HFFc6 (cell line): ENCODE data around the gene POU5F1. TPM values are rescaled to one million over a fixed set of nuclear protein-coding genes. Genes with fewer than 3 reads are reported as not detected.
A peak's percentile ranks its signal among the peaks of the same experiment; 100 is the strongest.
"Not testable (repeated sequence)": the region's sequence is repeated elsewhere in the genome, so short reads cannot be mapped to it uniquely, and the experiment has no call there.

Experiments
- DNase-seq: peaks from one replicate; pipeline ENCODE4 v3.0.0-alpha.2; 2018
- H3K27ac Mint-ChIP-seq: 2 replicates; pipeline ENCODE4 v1.8.0; 2020; ENCODE audit warnings: mild to moderate bottlenecking, mixed read lengths
- H3K27me3 Mint-ChIP-seq: 2 replicates; pipeline ENCODE4 v1.8.0; 2021; ENCODE audit warnings: mild to moderate bottlenecking, moderate library complexity, mixed read lengths; ENCODE audit not compliant: insufficient read depth
- H3K36me3 Mint-ChIP-seq: 2 replicates; pipeline ENCODE4 v1.8.0; 2021; ENCODE audit warnings: low read depth, mixed read lengths
- H3K4me1 Mint-ChIP-seq: 2 replicates; pipeline ENCODE4 v1.8.0; 2020; ENCODE audit warnings: low read depth, mixed read lengths
- H3K4me3 Mint-ChIP-seq: 2 replicates; pipeline ENCODE4 v1.8.0; 2020; ENCODE audit warnings: mild to moderate bottlenecking, moderate library complexity, mixed read lengths
- H3K9me3 Mint-ChIP-seq: 2 replicates; pipeline ENCODE4 v1.8.0; 2020; ENCODE audit warnings: mild to moderate bottlenecking, mixed read lengths
- total RNA-seq, 6 experiments: library from RNA; stranded (reverse); fragmentation: NEBNext Ultra II Directional; extraction: Animal tissue kit (Norgen Biotek cat#: 25700); gene quantifications; 2 replicates in 1 of 6; 3 replicates in 5 of 6; pipeline ENCODE4 v1.2.3, GENCODE V29; 2021
- TF ChIP-seq, protein P1 (sequence below): fragments of 200-600 bp; sonication (generic); IDR thresholded peaks from 2 replicates; pipeline ENCODE4 v1.5.0; 2021; ENCODE audit warnings: antibody characterized with exemption, mild to moderate bottlenecking

POU5F1 gene
- total RNA-seq, 6 experiments from 2014 or later: 0.17 to 0.63 (median 0.33) TPM

DNA sequence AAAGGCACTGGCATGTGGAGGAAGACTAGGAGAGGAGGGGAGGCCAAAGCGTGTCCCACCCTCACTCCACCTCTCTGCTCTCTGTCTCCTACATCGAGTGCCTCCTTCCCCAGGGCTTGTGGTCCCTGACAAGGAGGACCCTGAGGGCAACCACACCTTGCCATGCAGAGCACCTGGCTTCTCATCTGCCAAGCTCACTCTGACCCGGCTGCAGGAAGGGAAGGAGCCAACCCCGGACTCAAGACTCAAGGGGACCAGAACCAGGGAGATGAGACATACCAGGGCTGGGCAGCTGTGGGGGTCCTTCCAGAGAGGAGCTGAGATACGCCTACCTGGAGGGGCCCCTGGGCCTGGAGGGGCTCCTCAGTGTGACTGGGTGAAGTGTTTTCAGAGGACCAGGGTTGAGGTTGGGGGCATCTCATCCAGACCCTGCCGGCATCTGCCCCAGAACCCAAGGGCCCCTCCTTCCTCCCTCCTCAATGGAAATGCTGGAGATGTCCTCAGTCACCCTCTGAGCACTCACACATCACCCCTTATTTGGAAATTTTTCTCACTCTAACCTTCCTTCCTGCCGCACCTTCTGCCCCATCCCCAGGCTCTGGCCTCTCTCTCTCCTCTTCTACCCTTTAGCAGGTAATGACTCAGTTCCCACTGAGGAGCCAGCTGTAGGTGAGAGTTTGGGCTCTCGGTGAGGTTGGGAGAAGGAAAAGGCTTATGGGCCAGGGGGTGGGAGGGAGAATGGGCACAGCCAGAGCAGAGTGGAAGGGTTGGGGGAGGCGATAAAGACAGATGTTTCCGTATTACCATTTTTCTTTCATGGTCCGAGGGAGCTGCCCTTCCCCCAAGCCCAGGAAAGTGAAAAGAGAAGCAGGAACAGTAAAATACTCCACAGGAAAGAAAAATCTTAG is 32.0 kb upstream of the POU5F1 start:
- H3K27me3 Mint-ChIP-seq: no peaks in the 10 kb centered on the region
- peak overlapping the region; percentile 33; the same call in 1 of the 2 replicates for H3K4me3 Mint-ChIP-seq
- no peaks in the 10 kb centered on the region; the same call in 1 of the 2 replicates for H3K9me3 Mint-ChIP-seq
- TF ChIP-seq, protein P1, sequence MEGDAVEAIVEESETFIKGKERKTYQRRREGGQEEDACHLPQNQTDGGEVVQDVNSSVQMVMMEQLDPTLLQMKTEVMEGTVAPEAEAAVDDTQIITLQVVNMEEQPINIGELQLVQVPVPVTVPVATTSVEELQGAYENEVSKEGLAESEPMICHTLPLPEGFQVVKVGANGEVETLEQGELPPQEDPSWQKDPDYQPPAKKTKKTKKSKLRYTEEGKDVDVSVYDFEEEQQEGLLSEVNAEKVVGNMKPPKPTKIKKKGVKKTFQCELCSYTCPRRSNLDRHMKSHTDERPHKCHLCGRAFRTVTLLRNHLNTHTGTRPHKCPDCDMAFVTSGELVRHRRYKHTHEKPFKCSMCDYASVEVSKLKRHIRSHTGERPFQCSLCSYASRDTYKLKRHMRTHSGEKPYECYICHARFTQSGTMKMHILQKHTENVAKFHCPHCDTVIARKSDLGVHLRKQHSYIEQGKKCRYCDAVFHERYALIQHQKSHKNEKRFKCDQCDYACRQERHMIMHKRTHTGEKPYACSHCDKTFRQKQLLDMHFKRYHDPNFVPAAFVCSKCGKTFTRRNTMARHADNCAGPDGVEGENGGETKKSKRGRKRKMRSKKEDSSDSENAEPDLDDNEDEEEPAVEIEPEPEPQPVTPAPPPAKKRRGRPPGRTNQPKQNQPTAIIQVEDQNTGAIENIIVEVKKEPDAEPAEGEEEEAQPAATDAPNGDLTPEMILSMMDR: no peak
- H3K36me3 Mint-ChIP-seq: peaks cover 18% of the 10 kb centered on the region
- no peak for DNase-seq
- peaks cover 31% of the 10 kb centered on the region for H3K4me1 Mint-ChIP-seq
- peak overlapping the region; percentile 88 for H3K27ac Mint-ChIP-seq

DNA sequence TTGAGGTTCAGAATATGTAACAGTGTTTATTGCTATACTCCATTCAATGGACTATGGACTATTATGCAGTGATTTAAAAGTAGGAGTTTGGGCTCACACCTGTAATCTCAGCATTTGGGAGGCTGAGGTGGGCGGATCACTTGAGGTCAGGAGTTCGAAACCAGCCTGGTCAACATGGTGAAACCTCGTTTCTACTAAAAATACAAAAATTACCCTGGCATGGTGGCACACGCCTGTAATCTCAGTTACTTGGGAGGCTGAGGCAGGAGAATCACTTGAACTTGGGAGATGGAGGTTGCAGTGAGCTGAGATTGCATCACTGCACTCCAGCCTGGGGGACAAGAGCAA is 28.6 kb upstream of the POU5F1 start:
- Mint-ChIP-seq H3K4me1 (peaks cover 33% of the 10 kb centered on the region), H3K36me3 (peaks cover 23% of the 10 kb centered on the region), H3K4me3 (peak overlapping the region; percentile 94)
- H3K27ac Mint-ChIP-seq, H3K9me3 Mint-ChIP-seq, DNase-seq, H3K27me3 Mint-ChIP-seq: not testable (repeated sequence)

DNA sequence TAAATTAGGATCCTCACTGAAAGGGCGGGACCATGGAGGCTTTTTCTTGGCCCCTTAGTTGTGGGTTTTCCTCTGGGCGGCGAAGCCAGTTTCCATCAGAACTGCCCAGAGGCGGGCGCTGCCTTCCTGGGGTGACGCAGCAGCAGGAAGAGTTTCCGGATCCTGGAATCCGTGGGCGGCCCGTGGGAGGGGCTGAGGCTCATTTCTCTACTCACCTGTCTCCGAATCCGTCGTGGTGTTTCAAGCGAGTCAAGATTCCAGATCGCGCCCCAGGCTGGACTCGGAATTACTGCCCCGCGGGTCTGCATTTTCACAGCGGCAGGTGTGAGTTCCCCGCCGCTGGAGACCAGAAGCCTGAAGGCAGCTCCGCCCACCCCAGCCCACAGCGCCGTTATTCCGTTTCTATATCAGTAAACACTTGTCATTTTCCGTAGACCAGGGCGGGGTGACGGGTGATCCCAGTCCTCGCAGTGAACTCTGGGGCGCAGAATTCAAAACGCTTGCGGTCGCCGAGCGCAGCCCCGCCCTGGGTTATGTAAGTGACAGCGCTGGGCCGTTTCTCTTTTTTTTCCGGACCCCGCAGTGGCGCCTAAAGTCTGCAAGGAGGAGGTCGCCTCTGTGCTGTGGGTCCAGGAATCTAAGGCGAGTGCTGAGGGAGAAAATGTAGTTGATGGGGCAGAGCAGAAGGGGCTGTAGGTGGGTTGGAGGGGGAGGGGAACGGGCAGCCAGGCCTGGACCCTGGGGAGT is 27.2 kb upstream of the POU5F1 start:
- Mint-ChIP-seq H3K36me3 (peaks cover 23% of the 10 kb centered on the region), H3K27ac (peak overlapping the region; percentile 96), H3K4me3 (peak overlapping the region; percentile 94), H3K27me3 (no peaks in the 10 kb centered on the region; the same call in 1 of the 2 replicates), H3K4me1 (peaks cover 19% of the 10 kb centered on the region), H3K9me3 (no peaks in the 10 kb centered on the region; the same call in 1 of the 2 replicates)
- TF ChIP-seq, protein P1: no peak
- peak; percentile 71 for DNase-seq

DNA sequence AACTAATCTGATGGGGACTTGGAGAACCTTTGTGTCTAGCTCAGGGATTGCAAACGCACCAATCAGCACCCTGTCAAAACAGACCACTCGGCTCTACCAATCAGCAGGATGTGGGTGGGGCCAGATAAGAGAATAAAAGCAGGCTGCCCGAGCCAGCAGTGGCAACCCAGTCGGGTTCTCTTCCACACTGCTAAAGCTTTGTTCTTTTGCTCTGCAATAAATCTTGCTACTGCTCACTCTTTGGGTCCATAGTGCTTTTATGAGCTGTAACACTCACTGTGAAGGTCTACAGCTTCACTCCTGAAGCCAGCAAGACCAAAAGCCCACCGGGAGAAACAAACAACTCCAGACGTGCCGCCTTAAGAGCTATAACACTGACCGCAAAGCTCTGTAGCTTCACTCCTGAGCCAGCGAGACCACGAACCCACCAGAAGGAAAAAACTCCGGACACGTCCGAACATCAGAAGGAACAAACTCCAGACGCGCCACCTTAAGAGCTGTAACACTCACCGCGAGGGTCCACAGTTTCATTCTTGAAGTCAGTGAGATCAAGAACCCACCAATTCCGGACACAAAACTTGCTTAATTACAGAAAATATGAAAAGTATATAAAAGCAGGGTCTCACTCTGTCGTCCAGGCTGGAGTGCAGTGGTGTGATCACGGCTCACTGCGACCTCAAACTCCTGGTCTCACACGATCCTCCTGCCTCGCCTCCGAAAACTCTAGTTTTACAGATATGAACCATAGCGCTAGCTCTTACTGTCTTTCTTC is 26.0 kb upstream of the POU5F1 start:
- H3K27me3 Mint-ChIP-seq, H3K9me3 Mint-ChIP-seq, DNase-seq: not testable (repeated sequence)
- Mint-ChIP-seq H3K36me3 (peaks cover 18% of the 10 kb centered on the region), H3K27ac (peak overlapping the region; percentile 96), H3K4me1 (peaks cover 10% of the 10 kb centered on the region), H3K4me3 (peak overlapping the region; percentile 94)

DNA sequence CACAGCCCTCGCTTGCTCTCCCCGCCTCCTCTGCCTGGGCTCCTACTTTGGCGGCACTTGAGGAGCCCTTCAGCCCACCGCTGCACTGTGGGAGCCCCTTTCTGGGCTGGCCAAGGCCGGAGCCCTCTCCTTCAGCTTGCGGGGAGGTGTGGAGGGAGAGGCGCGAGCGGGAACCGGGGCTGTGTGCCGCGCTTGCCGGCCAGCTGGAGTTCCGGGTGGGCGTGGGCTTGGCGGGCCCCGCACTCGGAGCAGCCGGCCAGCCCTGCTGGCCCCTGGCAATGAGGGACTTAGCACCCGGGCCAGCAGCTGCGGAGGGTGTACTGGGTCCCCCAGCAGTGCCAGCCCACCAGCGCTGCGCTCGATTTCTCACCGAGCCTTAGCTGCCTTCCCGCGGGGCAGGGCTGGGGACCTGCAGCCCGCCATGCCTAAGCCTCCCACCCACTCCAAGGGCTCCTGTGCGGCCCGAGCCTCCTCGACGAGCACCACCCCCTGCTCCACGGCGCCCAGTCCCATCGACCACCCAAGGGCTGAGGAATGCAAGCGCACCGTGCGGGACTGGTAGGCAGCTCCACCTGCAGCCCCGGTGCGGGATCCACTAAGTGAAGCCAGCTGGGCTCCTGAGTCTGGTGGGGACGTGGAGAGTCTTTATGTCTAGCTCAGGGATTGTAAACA is 25.0 kb upstream of the POU5F1 start:
- H3K27ac Mint-ChIP-seq, DNase-seq, H3K9me3 Mint-ChIP-seq, H3K27me3 Mint-ChIP-seq, H3K4me3 Mint-ChIP-seq: not testable (repeated sequence)
- Mint-ChIP-seq H3K4me1 (peaks cover 10% of the 10 kb centered on the region), H3K36me3 (peaks cover 11% of the 10 kb centered on the region; the same call in 1 of the 2 replicates)

DNA sequence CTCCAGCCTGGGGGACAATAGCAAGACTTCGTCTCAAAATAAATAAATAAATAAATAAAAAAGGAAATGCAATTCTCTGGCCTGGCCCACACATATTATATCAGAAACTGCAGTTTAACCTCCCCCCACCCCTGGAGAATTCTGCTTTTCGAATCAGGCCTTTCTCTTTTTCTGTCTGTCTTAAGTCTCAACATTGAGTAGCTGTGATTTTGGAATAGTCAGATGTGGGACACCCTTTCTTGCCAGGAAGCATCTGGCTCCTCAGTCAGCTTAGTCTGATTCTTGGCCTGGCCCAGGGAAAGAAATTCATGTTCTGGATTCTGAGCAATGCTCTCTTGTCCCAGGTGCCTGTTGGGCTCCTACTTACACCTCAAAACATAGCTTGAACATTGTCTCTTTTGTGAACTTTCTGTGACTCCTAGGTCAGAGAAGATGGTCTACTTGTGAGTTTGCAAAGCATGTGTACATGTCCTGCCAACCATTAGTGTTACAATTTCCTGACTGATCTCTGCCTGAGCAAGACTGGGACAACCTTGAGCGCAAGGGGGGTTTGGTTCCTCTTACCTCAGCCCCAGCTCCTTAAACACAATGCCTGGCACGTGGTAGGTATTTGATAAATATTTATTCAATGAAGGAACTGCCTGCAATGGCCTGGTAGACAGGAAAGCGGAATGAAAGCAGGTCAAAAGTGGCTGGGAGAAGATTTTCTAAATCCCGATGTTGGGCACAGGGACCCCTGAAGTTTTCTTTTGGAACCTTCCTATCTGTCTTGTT is 23.8 kb upstream of the POU5F1 start:
- Mint-ChIP-seq H3K4me1 (peaks cover 10% of the 10 kb centered on the region), H3K27ac (no peak overlapping the region), H3K4me3 (no peak overlapping the region), H3K36me3 (peaks cover 5% of the 10 kb centered on the region; the same call in 1 of the 2 replicates), H3K27me3 (no peaks in the 10 kb centered on the region; the same call in none of the 2 replicates), H3K9me3 (no peaks in the 10 kb centered on the region)
- no peak for DNase-seq
- TF ChIP-seq, protein P1: no peak
